OCI-LY1 (cell line): ENCODE data around the gene RPL19.

Experiments
- CTCF ChIP-seq: fragments of 200-600 bp; sonication (generic), shearing (Covaris generic); IDR thresholded peaks from 2 replicates; pipeline ENCODE4 v1.5.1; 2017; ENCODE audit warnings: mild to moderate bottlenecking, antibody characterized with exemption, low read length, moderate library complexity, mixed read lengths
- EZH2 ChIP-seq: fragments of 200-600 bp; sonication (generic), shearing (Covaris generic); IDR thresholded peaks from 2 replicates; pipeline ENCODE4 v1.8.0; 2017; ENCODE audit warnings: borderline replicate concordance, mixed run types, mild to moderate bottlenecking, antibody characterized with exemption, low read length, moderate library complexity, mixed read lengths

- TF ChIP-seq EZH2 = no peak
- no peak for TF ChIP-seq CTCF
These were observed 3.8 kb upstream of the RPL19 start for GRCh38 chr17:39196241-39196807.
